ENCODE data around the gene SC5D. TPM values are rescaled to one million over a fixed set of nuclear protein-coding genes. Genes with fewer than 3 reads are reported as not detected.

The SC5D gene
- total RNA-seq, 4 donors from 2014 or later, result 18.5 to 23.7 (median 20.6) TPM

- TF ChIP-seq POLR2A (IDR thresholded peaks at IDR 0.05; ENCODE audit: low read depth) (no peak), EP300 (IDR thresholded peaks at IDR 0.05) (no peak), POLR2AphosphoS5 (IDR thresholded peaks at IDR 0.05) (no peak)
- TF ChIP-seq, protein P1, sequence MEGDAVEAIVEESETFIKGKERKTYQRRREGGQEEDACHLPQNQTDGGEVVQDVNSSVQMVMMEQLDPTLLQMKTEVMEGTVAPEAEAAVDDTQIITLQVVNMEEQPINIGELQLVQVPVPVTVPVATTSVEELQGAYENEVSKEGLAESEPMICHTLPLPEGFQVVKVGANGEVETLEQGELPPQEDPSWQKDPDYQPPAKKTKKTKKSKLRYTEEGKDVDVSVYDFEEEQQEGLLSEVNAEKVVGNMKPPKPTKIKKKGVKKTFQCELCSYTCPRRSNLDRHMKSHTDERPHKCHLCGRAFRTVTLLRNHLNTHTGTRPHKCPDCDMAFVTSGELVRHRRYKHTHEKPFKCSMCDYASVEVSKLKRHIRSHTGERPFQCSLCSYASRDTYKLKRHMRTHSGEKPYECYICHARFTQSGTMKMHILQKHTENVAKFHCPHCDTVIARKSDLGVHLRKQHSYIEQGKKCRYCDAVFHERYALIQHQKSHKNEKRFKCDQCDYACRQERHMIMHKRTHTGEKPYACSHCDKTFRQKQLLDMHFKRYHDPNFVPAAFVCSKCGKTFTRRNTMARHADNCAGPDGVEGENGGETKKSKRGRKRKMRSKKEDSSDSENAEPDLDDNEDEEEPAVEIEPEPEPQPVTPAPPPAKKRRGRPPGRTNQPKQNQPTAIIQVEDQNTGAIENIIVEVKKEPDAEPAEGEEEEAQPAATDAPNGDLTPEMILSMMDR (IDR thresholded peaks at IDR 0.05), result no peak
- Histone ChIP-seq H3K27me3 (peaks cover 0 to 27% (median 0%) of the 10 kb centered on the region in 4 donors), H3K27ac (replicated peaks in 1 of 4) (no peak overlapping the region), H3K4me3 (no peak overlapping the region), H3K4me1 (no peaks in the 10 kb centered on the region), H3K9me3 (peaks cover 0 to 5% (median 0%) of the 10 kb centered on the region in 4 donors), H3K36me3 (no peaks in the 10 kb centered on the region)
- WGBS, result 89% methylated on average over 4 of the region's 4 CpGs
- intact Hi-C loops (cut with DNase I), result no loop called here
- DNase-seq (ENCODE audit: extremely low spot score), result no peak
These were observed 9.6 kb upstream of the SC5D start for GRCh38 chr11:121282886-121283502.

DNA sequence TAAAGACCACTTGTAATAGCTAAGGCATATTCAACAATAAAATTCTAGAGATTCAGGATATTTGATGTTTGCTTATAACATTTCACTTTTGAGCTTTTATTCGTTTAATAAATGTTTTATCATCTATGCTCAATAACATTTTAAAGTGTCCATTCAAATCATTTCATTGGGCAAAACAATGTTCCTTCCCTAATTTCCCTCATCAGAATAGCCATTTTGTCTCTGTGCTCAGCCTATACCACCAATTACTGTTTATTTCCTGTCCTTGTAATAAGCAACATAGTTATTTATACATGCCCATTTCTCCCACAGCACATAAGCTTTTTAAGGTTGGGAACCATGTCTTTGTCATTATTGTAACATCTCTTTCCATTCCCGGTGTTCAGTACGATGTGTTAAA, 1.3 kb upstream of the SC5D start:
- no peaks in the 10 kb centered on the region for H3K27me3 ChIP-seq
- TF ChIP-seq, protein P1 (IDR thresholded peaks at IDR 0.05), result no peak
- TF ChIP-seq EP300 (IDR thresholded peaks at IDR 0.05) (no peak), POLR2AphosphoS5 (IDR thresholded peaks at IDR 0.05) (no peak), POLR2A (IDR thresholded peaks at IDR 0.05; ENCODE audit: low read depth) (no peak)
- 84% methylated on average over 3 of the region's 3 CpGs for WGBS
- H3K4me1 ChIP-seq, result peaks cover 6 to 27% (median 19%) of the 10 kb centered on the region in 4 donors
- no peak overlapping the region for H3K27ac ChIP-seq (replicated peaks in 1 of 4)
- no peaks in the 10 kb centered on the region for H3K36me3 ChIP-seq
- DNase-seq (ENCODE audit: extremely low spot score), result no peak
- no peaks in the 10 kb centered on the region for H3K9me3 ChIP-seq
- no peak overlapping the region for H3K4me3 ChIP-seq
- intact Hi-C loops (cut with DNase I), result loop anchor here (5.0 kb wide), 1 partner anchor 39 kb away; no protein-coding TSS in a partner anchor

DNA sequence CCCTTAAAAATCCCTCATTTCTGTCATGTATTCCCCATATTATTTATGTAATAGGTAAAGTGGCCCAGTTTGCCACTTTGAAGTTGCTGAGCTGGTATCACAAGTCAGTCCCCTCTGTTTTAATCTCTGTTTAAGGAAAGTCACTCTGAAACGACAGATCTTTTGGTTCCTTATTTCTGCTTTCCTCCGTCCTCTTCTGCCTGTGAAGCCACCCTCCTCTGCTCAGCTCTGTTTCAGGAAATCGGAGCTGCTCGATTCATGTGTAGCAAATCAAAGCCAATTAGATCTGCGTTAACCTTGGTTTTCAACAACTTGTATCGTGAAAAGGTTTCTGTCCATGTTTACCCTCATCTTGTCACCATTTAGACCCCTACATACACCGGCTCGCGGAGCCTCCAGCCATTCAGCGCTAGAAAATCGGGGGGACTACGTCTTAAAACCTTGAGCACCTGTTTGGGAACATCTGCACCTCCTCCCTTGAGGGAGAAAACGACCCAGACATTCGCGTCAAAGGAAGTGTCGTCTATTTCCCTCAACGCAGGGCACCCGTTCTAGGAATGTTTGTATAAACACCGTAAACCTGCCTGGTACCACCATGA, 576 bp upstream of the SC5D start:
- intact Hi-C loops (cut with DNase I), result loop anchor here (5.0 kb wide), 1 partner anchor 40 kb away; no protein-coding TSS in a partner anchor
- WGBS, result under 1% methylated on average over 19 of the region's 19 CpGs
- Histone ChIP-seq H3K9me3 (no peaks in the 10 kb centered on the region), H3K4me1 (peaks cover 6 to 27% (median 19%) of the 10 kb centered on the region in 4 donors), H3K27ac (replicated peaks in 1 of 4) (peak overlapping the region; percentile 87 to 98 (median 92)), H3K36me3 (no peaks in the 10 kb centered on the region), H3K4me3 (peak overlapping the region; percentile 74 to 92 (median 80)), H3K27me3 (no peaks in the 10 kb centered on the region)
- no peak for DNase-seq (ENCODE audit: extremely low spot score)
- no peak for TF ChIP-seq EP300 (IDR thresholded peaks at IDR 0.05)
- TF ChIP-seq, protein P1 (IDR thresholded peaks at IDR 0.05), result no peak
- no peak for TF ChIP-seq POLR2AphosphoS5 (IDR thresholded peaks at IDR 0.05)
- no peak for TF ChIP-seq POLR2A (IDR thresholded peaks at IDR 0.05; ENCODE audit: low read depth)

DNA sequence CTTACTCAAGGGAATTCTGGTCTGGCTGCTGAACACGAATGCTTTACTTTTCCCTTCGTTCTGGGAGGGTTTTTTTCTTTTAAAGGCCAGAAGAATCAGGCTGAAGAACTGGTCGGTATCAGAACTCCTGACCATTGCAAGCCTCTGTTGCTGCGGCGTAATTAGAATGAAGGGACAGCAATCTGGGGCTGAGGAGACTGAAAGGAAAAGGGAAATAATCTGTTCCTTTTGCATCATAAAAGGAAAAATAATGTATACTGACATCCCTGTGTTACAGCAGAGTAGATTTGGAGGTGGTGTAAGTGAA, 670 bp downstream of the SC5D start:
- intact Hi-C loops (cut with DNase I), result loop anchor here (5.0 kb wide), 1 partner anchor 41 kb away; no protein-coding TSS in a partner anchor
- peak overlapping the region; percentile 74 to 92 (median 80) for H3K4me3 ChIP-seq
- H3K27ac ChIP-seq (replicated peaks in 1 of 4), result peak overlapping the region; percentile 87 to 98 (median 92)
- no peaks in the 10 kb centered on the region for H3K27me3 ChIP-seq
- no peak for DNase-seq (ENCODE audit: extremely low spot score)
- 3% methylated on average over 5 of the region's 5 CpGs for WGBS
- no peaks in the 10 kb centered on the region for H3K9me3 ChIP-seq
- no peaks in the 10 kb centered on the region for H3K36me3 ChIP-seq
- H3K4me1 ChIP-seq, result peaks cover 6 to 27% (median 19%) of the 10 kb centered on the region in 4 donors
- TF ChIP-seq POLR2A (IDR thresholded peaks at IDR 0.05; ENCODE audit: low read depth) (no peak), EP300 (IDR thresholded peaks at IDR 0.05) (no peak), POLR2AphosphoS5 (IDR thresholded peaks at IDR 0.05) (no peak)
- TF ChIP-seq, protein P1 (IDR thresholded peaks at IDR 0.05), result no peak

All from esophagus muscularis mucosa (tissue), 4 donors.